Thoracic aorta (tissue), 2 donors: Measurements from ENCODE around the gene SLC8A2. TPM values are rescaled to one million over a fixed set of nuclear protein-coding genes. Genes with fewer than 3 reads are reported as not detected.

ENCODE experiments used
- ATAC-seq: fragments of 150-250 bp; one replicate; pipeline ENCODE4 v1.8.0; 2017; ENCODE audit warnings: low read depth; ENCODE audit not compliant: insufficient number of reproducible peaks, low FRiP score
- DNase-seq: peaks from one replicate; pipeline ENCODE4 v3.0.0-alpha.2; 2020; ENCODE audit warnings: low spot score
- H3K27ac ChIP-seq, 2 donors: fragments of 200-600 bp; sonication (generic); 1 replicate in 1 of 2; 2 replicates in 1 of 2; pipeline ENCODE4 v1.5.1; 2016; ENCODE audit warnings: mild to moderate bottlenecking in 2 of 2, moderate library complexity in 2 of 2
- H3K27me3 ChIP-seq: fragments of 200-600 bp; sonication (generic); replicated peaks from 2 replicates; pipeline ENCODE4 v1.6.0; 2016; ENCODE audit warnings: mild to moderate bottlenecking; ENCODE audit not compliant: insufficient read depth
- H3K36me3 ChIP-seq: fragments of 200-600 bp; sonication (generic); one replicate; pipeline ENCODE4 v1.5.1; 2016
- H3K4me1 ChIP-seq, 2 donors: fragments of 200-600 bp; sonication (generic); 1 replicate in 1 of 2; 2 replicates in 1 of 2; pipeline versions ENCODE4 v1.5.1 to v1.6.0; 2016; ENCODE audit warnings: low read depth in 2 of 2, mild to moderate bottlenecking in 1 of 2; ENCODE audit not compliant: control insufficient read depth in 1 of 2
- H3K4me3 ChIP-seq: fragments of 200-600 bp; sonication (generic); 2 replicates; pipeline ENCODE4 v1.5.1; 2016; ENCODE audit warnings: mild to moderate bottlenecking
- H3K9me3 ChIP-seq: fragments of 200-600 bp; sonication (generic); 2 replicates; pipeline ENCODE4 v1.5.1; 2016
- total RNA-seq, 2 donors: library from RNA; depleted of rRNA; stranded (reverse); fragments of >200 nt; gene quantifications; one replicate each; pipeline versions ENCODE4 v1.1.0 to v1.2.3, GENCODE V29; 2016
- TF ChIP-seq, protein P1 (sequence below): fragments of 200-600 bp; sonication (generic); IDR thresholded peaks from one replicate; pipeline ENCODE4 v1.5.1; 2019; ENCODE audit warnings: antibody characterized with exemption

Gene SLC8A2
- total RNA-seq, 2 donors from 2014 or later: 0.28 TPM; not detected in 1

DNA sequence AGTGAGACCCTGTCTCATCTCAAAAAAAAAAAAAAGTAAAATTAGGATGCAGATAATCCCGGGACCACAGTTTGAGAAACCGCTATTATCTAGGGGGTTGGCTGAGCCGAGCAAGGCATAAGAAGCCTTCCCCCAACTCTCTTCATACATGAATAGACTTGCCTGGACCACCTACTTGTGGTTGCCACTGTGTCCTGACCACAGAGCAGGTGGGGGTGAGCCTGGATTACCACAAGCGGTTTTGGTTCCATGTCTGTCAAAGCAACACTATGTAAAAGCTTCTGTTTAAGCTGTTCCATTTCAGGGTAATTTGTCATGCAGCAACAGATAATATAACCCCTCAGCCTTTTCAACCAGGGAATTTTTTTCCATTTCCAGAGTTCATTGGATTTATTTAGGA, 46.4 kb upstream of the SLC8A2 start:
- no peak for ATAC-seq

DNA sequence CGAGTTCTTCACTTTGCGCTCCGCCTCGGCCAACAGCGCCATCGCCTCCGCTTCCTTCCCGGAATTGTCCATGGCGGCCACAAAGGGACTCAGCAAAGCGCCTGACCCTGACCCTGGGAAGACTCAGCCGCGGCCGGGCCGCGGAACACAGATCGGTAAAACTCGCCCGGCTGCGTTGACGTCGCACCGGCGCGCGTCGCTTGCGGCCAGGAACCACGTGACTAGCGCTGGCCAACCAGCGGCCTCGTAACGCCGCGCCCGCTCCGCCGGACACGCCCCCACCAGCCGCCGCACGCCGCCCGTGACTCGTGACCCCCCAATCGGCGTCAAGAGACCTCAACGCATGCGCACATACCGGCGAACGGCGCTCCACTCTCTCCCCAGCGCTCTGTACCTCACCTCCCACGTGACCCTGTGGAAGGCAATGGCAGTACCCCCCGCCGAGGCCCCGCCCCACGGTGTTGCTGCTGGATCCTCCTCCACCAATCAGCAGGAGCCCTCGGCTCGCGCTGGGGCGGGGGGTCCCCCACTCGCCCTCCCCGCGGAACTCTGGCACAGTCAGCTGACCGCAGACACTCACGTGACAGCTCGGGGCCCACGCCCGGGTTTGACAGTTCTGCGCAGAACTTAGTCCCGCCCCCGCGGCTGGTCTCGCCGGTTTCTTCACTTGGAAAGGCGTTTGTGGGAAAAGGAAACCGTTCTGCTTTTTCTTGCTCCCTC, 43.3 kb upstream of the SLC8A2 start, which contains the start of gene NAPA:
Gene NAPA, minus strand, starts transcription at position 195 of the 720 bp plus-strand sequence. Its CDS starts 123 bp downstream, at position 72.
- H3K9me3 ChIP-seq: no peaks in the 10 kb centered on the region
- DNase-seq: peak; percentile 100
- H3K27ac ChIP-seq: peak within 1 kb of the TSS; percentile 88 to 96
- peaks cover 35 to 48% of the 10 kb centered on the region in 2 donors for H3K4me1 ChIP-seq
- no peaks in the 10 kb centered on the region for H3K36me3 ChIP-seq
- TF ChIP-seq, protein P1, sequence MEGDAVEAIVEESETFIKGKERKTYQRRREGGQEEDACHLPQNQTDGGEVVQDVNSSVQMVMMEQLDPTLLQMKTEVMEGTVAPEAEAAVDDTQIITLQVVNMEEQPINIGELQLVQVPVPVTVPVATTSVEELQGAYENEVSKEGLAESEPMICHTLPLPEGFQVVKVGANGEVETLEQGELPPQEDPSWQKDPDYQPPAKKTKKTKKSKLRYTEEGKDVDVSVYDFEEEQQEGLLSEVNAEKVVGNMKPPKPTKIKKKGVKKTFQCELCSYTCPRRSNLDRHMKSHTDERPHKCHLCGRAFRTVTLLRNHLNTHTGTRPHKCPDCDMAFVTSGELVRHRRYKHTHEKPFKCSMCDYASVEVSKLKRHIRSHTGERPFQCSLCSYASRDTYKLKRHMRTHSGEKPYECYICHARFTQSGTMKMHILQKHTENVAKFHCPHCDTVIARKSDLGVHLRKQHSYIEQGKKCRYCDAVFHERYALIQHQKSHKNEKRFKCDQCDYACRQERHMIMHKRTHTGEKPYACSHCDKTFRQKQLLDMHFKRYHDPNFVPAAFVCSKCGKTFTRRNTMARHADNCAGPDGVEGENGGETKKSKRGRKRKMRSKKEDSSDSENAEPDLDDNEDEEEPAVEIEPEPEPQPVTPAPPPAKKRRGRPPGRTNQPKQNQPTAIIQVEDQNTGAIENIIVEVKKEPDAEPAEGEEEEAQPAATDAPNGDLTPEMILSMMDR: no peak
- H3K27me3 ChIP-seq: no peaks in the 10 kb centered on the region
- peak within 1 kb of the TSS; percentile 87 for H3K4me3 ChIP-seq
- peak; percentile 97 for ATAC-seq

More for the DNA sequence above, 46.4 kb upstream of the SLC8A2 start:
- DNase-seq: no peak
- TF ChIP-seq, protein P1: no peak
- H3K36me3 ChIP-seq: no peaks in the 10 kb centered on the region
- H3K4me1 ChIP-seq: peaks cover 7 to 17% of the 10 kb centered on the region in 2 donors
- no peaks in the 10 kb centered on the region for H3K27me3 ChIP-seq
- H3K4me3 ChIP-seq: no peak overlapping the region
- H3K9me3 ChIP-seq: no peaks in the 10 kb centered on the region
- H3K27ac ChIP-seq: no peak overlapping the region

GRCh38 chr19:47514151-47514868, 42.6 kb upstream of the SLC8A2 start:
- no peaks in the 10 kb centered on the region for H3K36me3 ChIP-seq
- peaks cover 40 to 56% of the 10 kb centered on the region in 2 donors for H3K4me1 ChIP-seq
- peak overlapping the region; percentile 87 for H3K4me3 ChIP-seq
- no peaks in the 10 kb centered on the region for H3K9me3 ChIP-seq
- peak overlapping the region; percentile 88 to 96 for H3K27ac ChIP-seq
- DNase-seq (no peak), ATAC-seq (no peak)
- TF ChIP-seq, protein P1: no peak
- H3K27me3 ChIP-seq: no peaks in the 10 kb centered on the region

DNA sequence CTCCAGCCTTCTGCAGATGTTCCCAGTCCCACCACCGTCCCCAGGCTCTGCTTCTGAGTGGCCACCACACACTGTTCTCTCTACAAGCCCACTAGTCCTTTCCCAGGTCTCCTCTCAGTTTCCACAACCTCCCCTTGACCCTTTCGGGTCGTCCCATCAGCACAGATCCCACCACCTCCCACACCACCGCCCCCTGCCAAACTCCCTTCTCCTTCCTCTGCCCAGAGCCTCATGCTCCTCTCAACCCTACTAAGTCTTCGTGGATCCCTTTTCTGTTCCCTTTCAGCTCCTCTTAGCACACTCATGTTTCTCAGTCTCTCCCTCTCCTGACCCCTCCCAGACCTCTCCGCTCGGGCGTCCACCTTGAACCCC, 41.2 kb upstream of the SLC8A2 start:
- Histone ChIP-seq H3K27me3 (no peaks in the 10 kb centered on the region), H3K4me3 (peak overlapping the region; percentile 87), H3K9me3 (no peaks in the 10 kb centered on the region), H3K27ac (peak overlapping the region; percentile 7 to 88), H3K4me1 (peaks cover 50 to 68% of the 10 kb centered on the region in 2 donors), H3K36me3 (no peaks in the 10 kb centered on the region)
- TF ChIP-seq, protein P1: no peak
- no peak for DNase-seq
- no peak for ATAC-seq
